HG03521 (cell line): ENCODE data around the gene NIPA2.
A peak's percentile ranks its signal among the peaks of the same experiment; 100 is the strongest.
"Not testable (repeated sequence)": the region's sequence is repeated elsewhere in the genome, so short reads cannot be mapped to it uniquely, and the experiment has no call there.

Experiments
- ATAC-seq: cut with Tn5 transposase; IDR thresholded peaks from one replicate; pipeline ENCODE4 v1.9.1; 2021; ENCODE audit warnings: mild to moderate bottlenecking, moderate library complexity; ENCODE audit not compliant: unreplicated experiment

NIPA2 gene

DNA sequence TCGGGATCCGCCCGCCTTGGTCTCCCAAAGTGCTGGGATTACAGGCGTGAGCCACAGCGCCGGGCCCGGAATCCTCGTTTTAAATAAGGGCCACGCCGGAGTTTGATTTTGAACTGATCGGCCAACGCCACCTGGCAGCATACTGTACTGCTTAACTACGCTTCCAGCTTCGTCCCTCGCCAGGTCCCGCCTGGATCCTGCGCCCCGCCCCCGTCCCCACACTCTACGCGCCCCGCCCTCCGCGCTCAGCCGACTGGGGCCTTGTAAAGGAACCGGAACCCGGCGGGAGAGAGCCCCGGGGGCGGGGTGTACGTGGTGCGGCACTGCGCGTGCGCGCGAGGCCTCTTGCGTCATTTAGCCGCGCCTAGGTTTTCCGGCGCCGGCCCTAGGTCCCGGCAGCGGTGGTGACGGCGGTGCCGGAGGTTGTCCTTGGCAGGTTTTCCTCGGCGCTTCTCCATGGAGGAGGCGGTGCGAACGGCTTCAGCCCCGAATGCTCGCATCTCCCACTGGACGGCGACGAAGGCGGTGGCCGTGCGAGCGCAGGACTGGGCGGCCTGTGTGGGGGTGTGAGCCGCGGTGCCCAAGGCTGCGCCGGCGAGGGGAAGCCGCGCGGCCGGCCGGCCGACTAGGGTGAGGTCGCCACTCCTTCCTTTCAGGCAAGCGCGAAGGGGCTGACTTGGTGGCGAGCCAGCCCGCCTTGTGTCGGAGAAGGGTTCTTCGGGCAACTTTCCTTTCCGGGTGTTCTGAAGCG, at the start of gene NIPA2:
Gene NIPA2 (plus strand): TSS at position 375 of the 751 bp plus-strand sequence. CDS start 13,066 bp downstream, outside the sequence.
- ATAC-seq = peak; percentile 89

GRCh38 chr15:22794063-22794462, 44.4 kb upstream of the NIPA2 start:
- ATAC-seq = no peak

- no peak for ATAC-seq
Measured at GRCh38 chr15:22794621-22795167, 43.8 kb upstream of the NIPA2 start.

DNA sequence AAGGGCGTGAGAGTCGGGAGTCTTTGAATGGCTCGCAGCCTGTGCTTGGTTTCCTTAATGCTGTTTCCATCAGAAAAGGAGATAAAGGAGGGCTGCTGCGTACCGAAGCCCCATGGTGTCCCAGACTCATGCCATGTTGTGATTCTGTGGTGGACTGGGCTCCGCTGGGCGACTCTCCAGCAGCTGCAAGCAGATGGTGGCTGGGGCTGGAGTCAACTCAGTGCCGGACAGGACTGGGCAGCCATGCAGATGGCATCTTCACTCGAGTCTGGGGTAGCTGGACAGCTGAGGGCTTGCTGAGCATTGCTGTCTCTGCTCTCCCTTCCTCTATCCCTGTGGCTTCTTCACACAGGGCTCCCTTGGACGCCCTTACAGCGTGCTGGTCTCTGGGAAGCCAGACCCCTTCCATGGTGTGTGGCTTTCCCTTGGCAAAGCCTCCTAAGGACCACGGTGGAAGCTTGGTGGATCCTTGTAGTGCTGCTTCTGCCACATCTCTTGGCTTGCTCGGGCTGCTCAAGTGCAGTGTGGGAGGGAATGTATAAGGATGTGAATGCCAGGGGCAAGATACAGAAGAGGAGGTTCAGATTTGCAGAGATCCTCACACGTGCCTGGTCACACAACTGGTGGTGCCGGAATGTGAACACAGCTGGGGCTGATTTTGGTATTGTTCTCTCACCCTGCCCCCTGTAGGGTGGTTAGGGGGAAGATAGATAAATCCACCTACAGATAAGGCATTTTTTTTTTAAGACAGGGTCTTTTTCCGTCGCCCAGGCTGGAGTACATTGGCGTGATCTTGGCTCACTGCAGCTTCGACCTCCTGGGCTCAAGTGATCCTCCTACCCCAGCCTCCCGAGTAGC, 43.0 kb upstream of the NIPA2 start:
- no peak for ATAC-seq

GRCh38 chr15:22796079-22796478, 42.4 kb upstream of the NIPA2 start:
- ATAC-seq = no peak

DNA sequence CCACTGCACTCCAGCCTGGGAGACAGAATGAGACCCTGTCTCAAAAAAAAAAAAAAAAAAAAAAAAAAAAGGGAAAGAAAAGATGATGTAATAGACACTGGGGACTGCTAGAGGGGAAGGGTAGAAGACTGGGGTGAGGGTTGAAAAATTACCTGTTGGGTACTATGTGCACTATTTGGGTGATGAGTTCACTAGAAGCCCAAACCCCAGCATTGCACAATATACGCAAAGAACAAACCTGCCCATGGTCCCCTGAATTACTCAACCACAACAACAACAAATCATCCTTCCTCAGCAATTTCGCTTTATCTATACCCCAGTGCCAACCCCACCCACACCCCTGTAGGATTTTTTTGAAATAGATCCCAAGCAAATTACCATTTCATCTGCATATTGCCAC, 38.6 kb upstream of the NIPA2 start:
- no peak for ATAC-seq

GRCh38 chr15:22803006-22803405, 35.5 kb upstream of the NIPA2 start:
- ATAC-seq = not testable (repeated sequence)

GRCh38 chr15:22806156-22806555, 32.3 kb upstream of the NIPA2 start:
- no peak for ATAC-seq

- no peak for ATAC-seq
Measured at GRCh38 chr15:22806664-22807063, 31.8 kb upstream of the NIPA2 start.

GRCh38 chr15:22807831-22808230, 30.6 kb upstream of the NIPA2 start:
- not testable (repeated sequence) for ATAC-seq

GRCh38 chr15:22808240-22808639, 30.2 kb upstream of the NIPA2 start:
- no peak for ATAC-seq

- ATAC-seq = no peak
Measured at GRCh38 chr15:22808761-22809280, 29.6 kb upstream of the NIPA2 start.

DNA sequence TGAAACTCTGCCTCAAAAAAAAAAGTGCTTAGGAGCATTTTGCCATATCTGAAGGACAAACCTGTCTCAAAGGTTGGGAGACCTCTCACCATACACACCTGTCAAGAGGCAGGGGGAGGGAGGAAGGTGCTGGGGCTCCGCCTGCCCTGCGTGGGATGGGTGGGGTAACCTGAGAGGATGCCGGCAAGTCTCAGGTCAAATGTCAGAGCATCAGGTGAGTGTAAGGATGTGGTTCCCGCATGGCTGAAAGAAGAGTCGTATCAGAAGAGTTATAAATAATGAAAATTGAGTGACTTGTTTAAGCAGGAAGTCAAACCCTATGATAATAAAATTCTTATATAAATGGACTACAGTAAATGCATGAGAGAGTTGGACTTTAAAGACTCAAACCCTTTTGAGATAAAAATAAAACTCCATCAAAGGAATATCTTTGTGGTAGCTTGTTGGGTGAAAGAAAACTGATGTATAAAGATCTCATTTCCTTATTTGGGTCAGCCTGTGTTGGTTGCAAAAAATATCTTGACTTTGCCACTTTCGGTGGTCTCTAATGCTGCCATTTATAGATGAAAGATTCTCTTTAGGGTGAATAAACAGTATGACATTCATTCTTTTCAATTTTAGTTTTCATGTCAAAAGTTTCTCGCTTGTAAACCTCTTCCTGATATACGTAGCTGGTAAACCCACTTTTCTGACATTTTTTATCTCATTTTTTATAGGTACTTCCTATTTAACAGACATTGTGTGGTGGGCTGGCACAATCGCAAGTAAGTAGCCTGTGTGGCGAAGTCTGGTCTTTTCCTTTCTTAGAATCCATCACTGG, 28.2 kb upstream of the NIPA2 start:
- ATAC-seq = no peak

DNA sequence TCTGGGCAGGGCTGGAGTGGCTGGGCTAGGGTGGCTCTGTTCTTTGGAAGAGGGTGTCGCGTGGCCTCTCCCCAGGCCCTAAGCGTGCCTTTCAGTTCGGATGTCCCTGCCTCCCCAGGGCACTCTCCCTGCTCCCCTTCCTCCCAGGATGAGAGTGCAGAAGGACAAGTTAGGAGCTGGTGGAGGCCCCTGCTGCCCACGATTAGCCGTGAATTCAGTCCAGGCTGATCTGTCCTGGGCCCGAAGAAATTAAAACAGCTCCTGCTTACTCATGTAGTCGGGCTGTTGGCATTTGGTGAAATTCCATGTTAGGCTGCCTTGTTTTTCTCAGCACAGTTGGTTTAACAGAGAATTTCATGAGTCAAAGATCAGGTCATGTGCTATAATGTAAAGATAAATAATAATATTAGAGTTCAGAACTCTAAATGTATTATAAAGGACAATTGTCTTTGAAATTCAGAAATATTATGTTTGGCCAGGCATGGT, 27.6 kb upstream of the NIPA2 start:
- ATAC-seq = no peak

DNA sequence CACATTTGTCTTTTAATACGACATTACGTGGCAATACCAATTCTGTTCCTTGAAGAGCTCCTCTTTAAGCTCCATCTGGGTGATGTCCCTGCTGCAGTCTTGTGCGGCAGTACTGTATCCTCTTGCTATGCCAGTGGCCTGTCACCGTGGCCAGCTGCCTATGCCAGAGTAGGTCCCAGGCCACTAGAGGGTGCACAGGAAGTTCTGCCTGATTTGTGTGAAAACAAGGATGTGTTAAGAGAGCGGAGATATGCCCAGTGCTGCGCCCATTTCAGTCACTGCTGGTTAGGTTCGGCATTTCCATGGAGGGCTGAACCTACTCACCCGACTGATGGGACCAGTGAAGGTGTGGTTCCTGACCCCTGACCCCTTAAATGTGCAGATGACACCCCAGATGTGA, 26.8 kb upstream of the NIPA2 start:
- no peak for ATAC-seq

GRCh38 chr15:22813844-22814243, 24.6 kb upstream of the NIPA2 start:
- no peak for ATAC-seq

GRCh38 chr15:22815766-22816165, 22.7 kb upstream of the NIPA2 start:
- ATAC-seq = no peak

GRCh38 chr15:22819651-22820050, 18.8 kb upstream of the NIPA2 start:
- ATAC-seq = no peak

DNA sequence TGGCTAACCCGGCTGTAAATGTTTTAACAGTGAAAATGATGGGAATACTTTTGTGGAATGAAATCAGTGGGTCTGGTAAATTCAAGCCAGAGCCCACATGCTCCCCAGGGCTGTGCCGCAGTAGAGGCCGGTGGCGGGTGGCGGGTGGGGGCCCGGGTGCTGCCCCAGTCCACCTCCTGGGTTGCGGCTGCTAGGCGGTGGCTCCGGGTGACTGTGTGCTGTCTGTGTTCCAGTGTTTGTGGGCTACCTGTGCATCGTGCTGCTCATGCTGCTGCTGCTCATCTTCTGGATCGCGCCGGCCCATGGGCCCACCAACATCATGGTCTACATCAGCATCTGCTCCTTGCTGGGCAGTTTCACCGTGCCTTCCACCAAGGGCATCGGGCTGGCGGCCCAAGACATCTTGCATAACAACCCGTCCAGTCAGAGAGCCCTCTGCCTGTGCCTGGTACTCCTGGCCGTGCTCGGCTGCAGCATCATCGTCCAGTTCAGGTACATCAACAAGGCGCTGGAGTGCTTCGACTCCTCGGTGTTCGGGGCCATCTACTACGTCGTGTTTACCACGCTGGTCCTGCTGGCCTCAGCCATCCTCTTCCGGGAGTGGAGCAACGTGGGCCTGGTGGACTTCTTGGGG, 14.9 kb upstream of the NIPA2 start:
- ATAC-seq = no peak

DNA sequence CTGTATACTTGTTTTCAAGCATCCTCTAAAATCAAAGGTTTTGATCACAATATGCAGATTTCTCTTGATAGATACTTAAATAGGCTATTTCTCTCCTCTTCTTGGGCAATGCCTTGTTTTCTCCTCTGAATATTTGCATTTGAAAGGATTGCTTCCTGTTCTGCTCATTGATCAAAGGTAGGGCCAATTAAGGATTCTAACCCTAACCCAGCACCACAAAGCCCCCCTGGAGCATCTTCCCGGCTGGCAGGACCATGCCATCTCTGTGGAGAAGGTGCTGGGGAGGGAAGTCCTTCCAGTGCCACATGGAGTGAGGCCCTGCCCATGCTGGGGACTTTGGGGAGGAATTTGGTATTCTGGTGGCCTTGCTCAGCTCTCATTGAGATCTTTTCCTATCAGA, 11.3 kb upstream of the NIPA2 start:
- no peak for ATAC-seq
